HG02588 (cell line): ENCODE results near the gene STARD8.
"Not testable (repeated sequence)": the region's sequence is repeated elsewhere in the genome, so short reads cannot be mapped to it uniquely, and the experiment has no call there.

Experiments
- ATAC-seq: cut with Tn5 transposase; IDR thresholded peaks from one replicate; pipeline ENCODE4 v1.9.1; 2021; ENCODE audit warnings: mild to moderate bottlenecking, moderate library complexity; ENCODE audit not compliant: unreplicated experiment

STARD8 gene, protein sequence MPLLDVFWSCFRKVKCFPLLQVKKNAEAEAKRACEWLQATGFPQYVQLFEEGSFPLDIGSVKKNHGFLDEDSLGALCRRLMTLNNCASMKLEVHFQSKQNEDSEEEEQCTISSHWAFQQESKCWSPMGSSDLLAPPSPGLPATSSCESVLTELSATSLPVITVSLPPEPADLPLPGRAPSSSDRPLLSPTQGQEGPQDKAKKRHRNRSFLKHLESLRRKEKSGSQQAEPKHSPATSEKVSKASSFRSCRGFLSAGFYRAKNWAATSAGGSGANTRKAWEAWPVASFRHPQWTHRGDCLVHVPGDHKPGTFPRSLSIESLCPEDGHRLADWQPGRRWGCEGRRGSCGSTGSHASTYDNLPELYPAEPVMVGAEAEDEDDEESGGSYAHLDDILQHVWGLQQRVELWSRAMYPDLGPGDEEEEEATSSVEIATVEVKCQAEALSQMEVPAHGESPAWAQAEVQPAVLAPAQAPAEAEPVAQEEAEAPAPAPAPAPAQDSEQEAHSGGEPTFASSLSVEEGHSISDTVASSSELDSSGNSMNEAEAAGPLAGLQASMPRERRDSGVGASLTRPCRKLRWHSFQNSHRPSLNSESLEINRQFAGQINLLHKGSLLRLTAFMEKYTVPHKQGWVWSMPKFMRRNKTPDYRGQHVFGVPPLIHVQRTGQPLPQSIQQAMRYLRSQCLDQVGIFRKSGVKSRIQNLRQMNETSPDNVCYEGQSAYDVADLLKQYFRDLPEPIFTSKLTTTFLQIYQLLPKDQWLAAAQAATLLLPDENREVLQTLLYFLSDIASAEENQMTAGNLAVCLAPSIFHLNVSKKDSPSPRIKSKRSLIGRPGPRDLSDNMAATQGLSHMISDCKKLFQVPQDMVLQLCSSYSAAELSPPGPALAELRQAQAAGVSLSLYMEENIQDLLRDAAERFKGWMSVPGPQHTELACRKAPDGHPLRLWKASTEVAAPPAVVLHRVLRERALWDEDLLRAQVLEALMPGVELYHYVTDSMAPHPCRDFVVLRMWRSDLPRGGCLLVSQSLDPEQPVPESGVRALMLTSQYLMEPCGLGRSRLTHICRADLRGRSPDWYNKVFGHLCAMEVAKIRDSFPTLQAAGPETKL

DNA sequence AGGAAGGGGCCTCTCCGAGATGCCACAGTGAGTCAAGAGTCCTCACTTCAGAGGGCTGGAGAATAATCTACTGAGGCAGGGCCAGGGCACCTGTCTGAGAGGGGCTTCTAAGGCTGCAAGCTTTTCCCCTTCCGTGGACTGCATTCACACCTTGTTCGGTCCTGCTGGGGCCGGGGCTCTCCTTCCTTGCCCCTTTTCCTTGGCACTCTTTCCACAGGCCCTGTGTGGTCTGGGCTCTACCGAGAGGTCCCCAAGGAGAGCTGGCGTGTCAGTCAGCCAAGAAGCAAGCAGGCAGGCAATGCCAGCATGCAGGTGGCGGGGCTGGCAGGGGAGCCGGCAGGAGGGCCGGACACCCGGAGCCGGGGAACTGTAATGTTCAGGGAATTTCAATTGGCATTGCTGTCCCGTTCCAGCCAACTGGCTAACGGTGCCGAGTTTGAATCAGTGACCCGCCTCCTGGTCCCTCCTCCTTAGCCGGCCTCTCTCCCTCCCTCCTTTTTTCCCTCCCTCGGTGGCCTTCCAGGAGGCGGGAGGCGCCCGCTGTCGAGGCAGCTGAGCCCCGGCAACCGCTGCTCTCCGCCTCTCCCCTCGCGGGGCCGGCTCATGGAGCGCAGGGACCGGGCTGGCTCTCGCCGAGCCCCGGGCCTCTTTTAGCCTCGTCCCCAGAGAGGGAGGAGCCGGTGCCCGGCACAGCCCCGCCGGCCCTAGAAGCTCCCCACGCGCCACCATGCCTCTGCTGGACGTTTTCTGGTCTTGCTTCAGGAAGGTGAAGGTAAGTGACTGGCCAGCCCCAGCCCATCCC is at the start of gene STARD8:
Gene STARD8, plus strand, starts transcription at position 511 of the 802 bp plus-strand sequence. Its CDS starts 217 bp downstream, at position 728.
- ATAC-seq, result no peak

DNA sequence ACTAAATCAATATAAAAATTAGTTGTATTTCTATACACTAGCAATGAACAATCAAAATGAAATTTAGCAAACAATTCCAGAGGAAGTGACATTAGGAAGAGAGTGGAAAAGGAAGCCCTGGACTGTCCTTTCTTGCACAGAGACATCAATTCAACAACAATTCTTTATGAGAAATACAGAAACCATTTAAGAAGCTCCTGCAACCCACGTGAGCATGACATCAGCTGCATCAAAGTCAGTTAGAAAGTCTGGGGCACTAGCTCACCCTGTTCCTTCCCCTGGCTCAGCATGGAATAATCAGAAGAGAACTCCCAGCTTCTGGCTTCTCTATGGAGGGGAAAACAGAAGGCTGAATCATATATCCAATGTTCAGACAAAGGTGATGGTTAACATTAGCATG is 48.6 kb upstream of the STARD8 start:
- ATAC-seq, result no peak

DNA sequence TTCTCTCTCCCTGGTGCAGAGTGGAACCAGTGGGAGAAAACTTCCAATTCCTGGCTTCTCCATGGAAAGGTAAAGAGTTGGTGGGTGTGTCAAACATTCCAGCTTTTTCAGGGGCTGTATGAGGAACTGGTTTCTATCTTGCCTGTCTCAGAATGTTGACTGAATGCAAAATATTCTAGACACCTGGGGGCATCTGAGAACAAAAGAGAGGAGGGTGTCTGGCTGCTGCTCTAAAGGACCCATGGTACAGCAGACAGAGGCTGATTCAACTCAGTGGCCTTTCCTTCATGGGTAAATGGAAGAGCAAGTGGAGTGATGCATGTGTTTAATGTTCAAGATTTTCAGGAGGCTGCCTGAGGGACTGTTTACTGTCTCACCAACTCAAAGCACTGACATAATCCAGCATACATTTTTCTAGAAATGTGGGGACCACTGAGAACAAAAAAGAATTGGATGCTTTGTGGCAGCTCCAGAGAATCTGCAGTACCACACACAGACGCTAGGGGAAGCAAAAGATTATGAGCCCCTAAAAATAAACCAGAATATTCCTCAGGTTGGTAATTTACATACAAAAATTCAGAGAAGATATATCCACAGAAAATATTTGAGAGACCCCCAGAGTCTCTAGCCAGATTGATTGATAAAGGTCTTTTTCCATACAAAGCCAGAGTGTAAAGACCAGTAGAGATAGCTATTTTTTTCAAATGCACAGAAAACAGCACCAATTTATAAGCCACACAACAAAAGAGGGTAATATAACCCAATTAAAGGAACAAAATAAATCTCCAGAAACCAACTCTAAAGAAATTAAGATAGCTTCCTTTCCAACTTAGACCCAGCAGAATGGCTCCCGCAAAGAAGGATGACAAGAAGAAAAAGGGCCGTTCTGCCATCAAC is 48.0 kb upstream of the STARD8 start:
- ATAC-seq, result no peak

DNA sequence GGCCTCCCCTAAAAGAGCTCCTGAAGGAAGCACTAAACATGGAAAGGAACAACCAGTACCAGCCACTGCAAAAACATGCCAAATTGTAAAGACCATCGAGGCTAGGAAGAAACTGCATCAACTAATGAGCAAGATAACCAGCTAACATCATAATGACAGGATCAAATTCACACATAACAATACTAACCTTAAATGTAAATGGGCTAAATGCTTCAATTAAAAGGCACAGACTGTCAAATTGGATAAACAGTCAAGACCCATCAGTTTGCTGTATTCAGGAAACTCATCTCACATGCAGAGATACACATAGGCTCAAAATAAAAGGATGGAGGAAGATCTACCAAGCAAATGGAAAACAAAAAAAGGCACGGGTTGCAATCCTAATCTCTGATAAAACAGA is 43.2 kb upstream of the STARD8 start:
- ATAC-seq, result not testable (repeated sequence)

DNA sequence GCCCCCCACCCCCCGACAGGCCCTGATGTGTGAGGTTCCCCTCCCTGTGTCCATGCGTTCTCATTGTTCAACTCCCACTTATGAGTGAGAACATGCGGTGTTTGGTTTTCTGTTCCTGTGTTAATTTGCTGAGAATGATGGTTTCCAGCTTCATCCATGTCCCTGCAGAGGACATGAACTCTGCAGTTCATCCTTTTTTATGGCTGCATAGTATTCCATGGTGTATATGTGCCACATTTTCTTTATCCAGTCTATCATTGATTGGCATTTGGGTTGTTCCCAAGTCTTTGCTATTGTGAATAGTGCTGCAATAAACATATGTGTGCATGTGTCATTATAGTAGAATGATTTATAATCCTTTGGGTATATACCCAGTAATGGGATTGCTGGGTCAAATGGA is 32.7 kb upstream of the STARD8 start:
- ATAC-seq, result not testable (repeated sequence)

DNA sequence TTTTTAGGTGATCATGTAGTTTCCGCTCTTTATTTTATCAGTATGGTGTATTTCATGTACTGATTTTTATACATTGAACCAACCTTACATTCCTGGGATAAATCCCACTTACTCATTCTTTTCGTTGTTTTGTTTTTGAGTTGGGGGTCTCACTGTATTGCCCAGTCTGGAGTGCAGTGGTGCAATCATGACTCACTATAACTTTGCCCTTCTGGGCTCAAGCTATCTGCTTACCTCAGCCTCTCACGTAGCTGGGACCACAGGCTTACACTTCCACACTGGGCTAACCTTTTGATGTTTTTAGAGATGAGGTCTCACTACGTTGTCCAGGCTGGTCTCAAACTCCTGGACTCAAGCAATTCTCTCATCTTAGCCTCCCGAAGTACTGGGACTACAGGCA is 19.5 kb upstream of the STARD8 start:
- ATAC-seq, result no peak

DNA sequence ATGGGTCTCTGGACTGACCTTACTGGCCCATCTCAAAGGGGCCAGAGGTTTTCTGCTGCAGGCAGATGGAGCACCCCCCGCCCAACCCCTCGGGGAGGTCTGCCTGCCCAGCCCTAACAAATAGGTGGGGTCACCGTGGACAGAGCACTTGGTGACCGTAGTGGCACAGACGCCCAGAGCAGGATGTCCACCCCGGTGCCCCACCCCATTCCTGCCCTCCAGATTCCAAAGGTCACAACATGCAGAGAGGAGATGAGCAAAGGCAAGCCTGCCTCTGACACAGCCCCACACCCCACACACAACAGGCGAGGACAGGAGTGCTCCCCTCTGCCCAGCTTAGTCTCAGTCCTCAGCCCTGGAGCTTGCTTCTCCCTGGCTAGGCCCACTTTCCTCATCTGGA is 17.5 kb upstream of the STARD8 start:
- ATAC-seq, result not testable (repeated sequence)

DNA sequence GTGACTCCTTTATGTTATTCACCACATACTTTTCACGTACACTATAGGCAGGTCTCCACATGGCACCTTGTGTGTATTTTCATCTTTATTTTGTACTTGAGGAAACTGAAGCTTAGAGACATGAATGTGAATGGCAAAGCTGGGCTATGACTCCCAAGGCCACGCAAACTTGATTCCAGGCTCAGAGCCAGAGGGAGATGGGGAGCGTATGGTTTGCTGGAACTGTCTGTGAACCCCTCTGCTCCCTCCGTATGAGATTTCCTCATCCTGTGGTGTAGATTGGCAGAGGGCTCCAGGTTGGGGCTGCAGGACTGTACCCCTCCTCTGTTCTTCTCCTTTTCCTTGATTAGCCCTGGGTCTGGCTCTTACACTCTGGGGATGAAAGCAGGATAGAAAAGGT is 16.1 kb upstream of the STARD8 start:
- no peak for ATAC-seq

DNA sequence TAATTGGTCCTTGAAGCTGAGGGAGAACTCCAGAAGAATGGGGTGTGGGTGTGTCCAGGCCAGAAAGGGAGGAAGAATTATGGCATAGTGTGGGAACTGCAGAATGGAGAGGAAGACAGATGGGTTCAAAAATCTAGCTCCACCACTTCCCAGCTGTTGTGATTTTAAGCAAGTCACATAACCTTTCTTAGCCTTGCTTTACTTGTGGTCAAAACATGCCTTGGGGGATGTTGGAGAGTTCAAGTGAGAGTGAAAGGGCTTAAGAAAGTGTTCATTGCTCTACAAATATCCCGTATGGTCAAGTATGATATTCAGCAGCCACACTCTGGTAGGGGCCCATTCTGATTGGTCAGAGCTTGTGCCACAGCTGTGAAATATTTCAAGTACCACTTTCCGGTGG is 15.0 kb upstream of the STARD8 start:
- no peak for ATAC-seq

DNA sequence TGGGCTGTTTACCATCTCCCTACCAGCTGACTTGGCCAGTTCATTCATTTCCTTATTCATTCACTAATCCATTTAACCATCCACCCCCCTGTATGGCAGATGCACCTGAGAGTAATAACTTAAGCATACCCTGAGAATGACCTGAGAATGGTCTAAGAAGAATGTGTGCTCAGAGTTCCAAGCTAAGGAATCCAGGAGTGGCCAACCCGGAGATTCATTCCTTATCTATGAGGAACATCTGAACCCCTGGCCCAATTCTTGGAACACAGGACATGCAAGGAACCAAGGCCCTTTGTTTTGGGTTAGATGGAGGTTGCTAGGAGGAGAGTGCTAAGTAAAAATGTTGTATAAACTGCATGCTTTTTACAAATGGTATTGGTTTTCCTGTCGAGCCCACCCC is 13.5 kb upstream of the STARD8 start:
- ATAC-seq, result no peak

DNA sequence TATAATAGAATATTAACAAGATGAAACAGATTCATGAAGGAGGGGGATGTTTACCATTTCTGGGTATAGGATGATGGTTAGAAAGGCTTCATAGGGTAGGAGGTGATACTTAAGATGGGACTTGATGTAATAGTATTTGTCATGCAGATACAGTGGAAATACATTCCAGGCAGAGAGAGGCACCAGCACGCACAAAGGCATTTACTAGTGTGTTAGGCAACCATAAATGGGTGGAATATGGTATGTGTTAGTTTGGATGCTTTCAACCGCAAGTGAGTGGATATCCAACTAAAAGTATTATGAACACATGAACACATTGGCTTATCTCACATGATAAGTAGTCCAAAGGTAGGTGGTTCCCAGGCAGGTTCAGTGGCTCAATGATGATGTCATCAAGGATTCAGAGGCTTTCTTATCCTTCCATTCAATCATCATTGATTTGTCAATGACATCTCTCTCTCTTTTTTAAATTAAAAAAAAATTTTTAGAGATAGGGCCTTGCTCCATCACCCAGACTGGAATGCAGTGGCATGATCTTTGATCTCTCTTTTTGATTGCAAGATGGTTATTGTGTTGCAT is 12.7 kb upstream of the STARD8 start:
- ATAC-seq, result no peak

DNA sequence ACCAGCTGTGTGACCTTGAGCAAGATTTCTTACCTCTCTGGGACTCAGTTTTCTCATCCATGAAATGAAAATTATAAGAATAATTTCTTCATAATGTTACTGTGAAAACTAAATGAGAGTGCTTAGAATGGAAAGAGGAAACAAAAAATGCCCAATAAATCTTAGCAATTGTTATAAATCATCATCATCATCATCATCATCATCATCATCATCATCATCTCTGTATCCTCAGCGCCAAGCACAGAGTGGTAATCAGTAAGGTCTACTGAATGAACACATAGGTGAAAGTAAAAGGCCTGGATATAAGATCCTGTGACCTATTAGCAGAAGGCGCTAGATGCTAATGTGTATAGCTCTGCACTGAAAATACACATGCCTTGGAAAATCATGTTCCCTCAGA is 6.8 kb upstream of the STARD8 start:
- ATAC-seq, result no peak

DNA sequence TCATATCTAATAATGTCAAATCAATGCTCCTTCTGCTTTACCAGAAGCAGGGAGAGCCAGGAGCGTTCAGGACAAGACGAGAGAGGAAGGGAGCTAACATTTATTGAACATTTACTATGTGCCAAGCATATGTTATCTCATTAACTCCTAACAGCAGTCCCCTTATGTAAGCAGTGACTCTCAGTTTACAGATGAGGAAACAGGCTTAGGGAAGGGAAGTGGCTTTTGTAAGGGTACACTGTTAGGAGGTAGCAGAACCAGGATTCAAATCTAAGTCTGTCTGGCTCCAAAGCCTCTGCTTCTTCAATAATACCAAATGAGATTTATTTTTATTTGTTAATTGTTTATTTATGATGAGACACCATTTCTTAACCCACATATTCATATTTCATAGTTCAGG is 2.6 kb upstream of the STARD8 start:
- no peak for ATAC-seq

DNA sequence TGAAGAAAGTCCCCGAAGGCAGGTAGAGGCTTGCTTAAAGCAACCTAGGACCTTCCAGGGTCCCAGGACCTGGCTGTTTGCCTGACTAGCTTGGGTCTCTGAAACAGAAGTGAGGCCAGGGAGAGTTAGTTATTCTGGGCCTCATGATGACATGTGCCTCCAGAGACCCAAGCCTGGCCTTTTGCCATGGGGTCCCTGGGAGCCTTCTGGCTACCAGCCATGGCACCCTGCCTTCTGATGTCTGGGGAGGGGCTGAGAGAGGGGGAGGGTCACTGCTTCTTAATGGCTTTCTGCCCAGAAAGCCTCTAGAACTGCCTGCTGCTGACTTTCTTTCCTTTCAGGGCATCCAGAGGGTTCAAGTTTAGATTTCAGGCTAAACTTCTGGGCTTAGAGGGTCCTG is 1.0 kb upstream of the STARD8 start:
- ATAC-seq, result no peak

DNA sequence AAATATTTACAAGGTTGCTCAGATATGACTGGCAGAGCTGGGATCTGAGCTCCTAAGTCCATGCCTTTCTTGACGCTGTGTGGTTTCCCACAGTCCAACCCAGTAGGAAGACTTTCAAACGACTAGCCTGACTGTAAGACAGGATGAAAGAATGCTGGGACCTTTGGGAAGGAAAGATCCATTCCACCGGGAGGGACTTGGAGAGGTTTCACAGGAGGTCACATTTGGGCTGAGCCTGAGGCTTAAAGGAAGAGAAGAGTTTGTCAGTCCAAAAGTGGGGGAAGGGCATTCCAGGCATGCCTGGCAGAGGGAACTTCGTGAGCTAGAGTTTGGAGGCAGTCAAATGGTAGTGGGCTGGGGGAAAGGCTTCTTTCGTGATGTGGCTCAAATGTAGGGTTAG is 1.5 kb downstream of the STARD8 start:
- ATAC-seq, result no peak

DNA sequence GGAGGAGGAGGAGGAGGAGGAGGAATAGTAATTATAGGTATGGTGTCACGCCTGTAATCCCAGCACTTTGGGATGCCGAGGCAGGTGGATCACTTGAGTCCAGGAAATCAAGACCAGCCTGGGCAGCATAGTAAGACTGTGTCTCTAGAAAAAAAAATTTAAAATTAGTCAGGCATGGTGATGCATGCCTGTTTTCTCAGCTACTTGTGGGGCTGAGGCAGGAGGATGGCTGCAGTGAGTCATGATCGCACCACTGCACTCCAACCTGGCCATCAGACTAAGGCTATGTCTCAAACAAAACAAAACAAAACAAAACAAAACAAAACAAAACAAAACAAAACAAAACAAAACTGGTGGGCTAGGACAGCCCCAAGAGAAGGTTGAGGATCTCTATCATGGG is 3.0 kb downstream of the STARD8 start:
- no peak for ATAC-seq

DNA sequence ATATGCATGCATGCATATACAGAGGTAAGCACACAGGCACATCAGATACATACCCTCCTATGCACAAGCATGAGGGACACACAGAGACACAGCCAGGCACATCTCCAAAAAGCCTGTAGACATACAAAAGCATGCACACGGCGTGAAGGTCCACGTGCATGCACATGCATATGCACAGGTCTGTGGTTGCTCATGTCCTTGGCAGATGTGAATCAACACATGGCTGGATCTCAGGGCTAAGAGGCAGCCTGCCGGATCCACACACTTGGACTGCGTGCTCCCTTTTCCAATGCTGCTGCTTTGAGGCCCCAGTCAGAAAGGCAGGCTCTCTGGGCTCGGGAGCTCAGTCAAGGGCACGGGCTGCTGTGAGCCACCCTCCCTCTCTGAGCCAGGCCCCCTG is 3.6 kb downstream of the STARD8 start:
- no peak for ATAC-seq

DNA sequence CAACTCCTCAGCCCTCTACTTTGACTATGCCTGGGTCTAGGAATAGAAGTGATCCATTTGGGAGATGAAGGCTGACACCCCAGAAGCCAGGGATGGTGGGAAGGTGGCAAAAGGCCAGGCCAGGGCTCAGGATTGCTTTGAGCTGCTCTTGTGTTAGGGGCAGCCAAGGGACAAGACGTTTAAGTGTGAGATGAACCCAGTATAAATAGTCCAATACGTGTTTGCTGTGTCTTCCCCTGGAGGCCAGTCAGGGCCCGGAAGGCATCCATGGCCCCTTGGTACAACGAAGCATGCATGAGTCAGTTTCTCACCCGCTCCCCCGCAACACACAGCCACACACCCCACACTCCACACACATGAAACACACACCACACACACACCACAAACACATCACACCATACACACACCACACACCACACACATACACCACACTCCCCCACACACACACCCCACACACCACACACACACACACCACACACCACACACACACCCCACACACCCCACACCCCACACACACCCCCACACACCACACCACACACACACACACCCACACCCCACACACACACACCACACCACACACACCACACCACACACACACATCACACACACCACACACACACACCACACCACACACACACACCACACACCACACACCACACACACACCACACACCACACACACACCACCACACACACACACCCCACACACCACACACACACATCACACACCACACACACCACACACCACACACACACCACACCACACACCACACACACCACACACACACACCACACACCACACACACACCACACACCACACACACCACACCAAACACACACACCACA is 5.1 kb downstream of the STARD8 start:
- no peak for ATAC-seq

DNA sequence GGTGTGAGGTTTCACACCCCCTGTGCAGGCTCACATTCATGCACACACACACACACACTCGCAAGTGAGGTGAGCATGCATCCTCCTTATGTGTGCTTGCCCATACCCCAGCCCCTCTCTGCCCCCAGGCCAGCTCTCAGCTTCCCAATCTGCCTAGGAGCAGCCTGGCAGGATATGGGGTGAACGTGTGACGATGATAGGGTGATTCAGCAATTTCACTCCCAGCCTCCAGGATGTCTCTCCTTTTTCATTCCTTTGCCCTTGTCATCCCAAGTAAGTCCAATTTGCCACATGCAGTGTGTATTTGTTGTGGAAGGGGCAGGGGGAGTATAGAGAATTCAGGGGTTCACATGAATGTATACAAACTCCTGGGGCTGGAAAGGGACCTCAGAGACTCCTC is 7.2 kb downstream of the STARD8 start:
- no peak for ATAC-seq
